Fibroblast of skin of back (primary cell): ENCODE results near the gene GPR25.

Experiments used
- DNase-seq: peaks from one replicate; pipeline ENCODE4 v3.0.0-alpha.2; 2013

The GPR25 gene

GRCh38 chr1:200873671-200874397, 1.1 kb downstream of the GPR25 start:
- no peak for DNase-seq

- no peak for DNase-seq
Observed at GRCh38 chr1:200874694-200875093, 1.9 kb downstream of the GPR25 start.

- no peak for DNase-seq
Observed at GRCh38 chr1:200875416-200875815, 2.6 kb downstream of the GPR25 start.

GRCh38 chr1:200877010-200877409, 4.2 kb downstream of the GPR25 start:
- no peak for DNase-seq

- DNase-seq, result no peak
Observed at GRCh38 chr1:200877839-200878551, 5.2 kb downstream of the GPR25 start.

- no peak for DNase-seq
Observed at GRCh38 chr1:200880212-200880611, 7.4 kb downstream of the GPR25 start.

GRCh38 chr1:200883118-200883517, 10.3 kb downstream of the GPR25 start:
- no peak for DNase-seq

GRCh38 chr1:200885623-200886402, 13.0 kb downstream of the GPR25 start:
- no peak for DNase-seq

GRCh38 chr1:200886594-200886993, 13.8 kb downstream of the GPR25 start:
- DNase-seq, result no peak

GRCh38 chr1:200887036-200887435, 14.3 kb downstream of the GPR25 start:
- no peak for DNase-seq

- no peak for DNase-seq
Observed at GRCh38 chr1:200887772-200888348, 15.1 kb downstream of the GPR25 start.

- DNase-seq, result no peak
Observed at GRCh38 chr1:200888349-200888838, 15.6 kb downstream of the GPR25 start.

- DNase-seq, result no peak
Observed at GRCh38 chr1:200889571-200889970, 16.8 kb downstream of the GPR25 start.

- DNase-seq, result no peak
Observed at GRCh38 chr1:200890027-200890426, 17.2 kb downstream of the GPR25 start.

- peak; percentile 69 for DNase-seq
Observed at GRCh38 chr1:200890818-200891773, 18.3 kb downstream of the GPR25 start.

GRCh38 chr1:200891774-200892157, 19.0 kb downstream of the GPR25 start:
- DNase-seq, result no peak

GRCh38 chr1:200892546-200892945, 19.8 kb downstream of the GPR25 start:
- DNase-seq, result no peak

GRCh38 chr1:200892958-200893357, 20.2 kb downstream of the GPR25 start:
- DNase-seq, result no peak

- no peak for DNase-seq
Observed at GRCh38 chr1:200893411-200893901, 20.7 kb downstream of the GPR25 start.

- no peak for DNase-seq
Observed at GRCh38 chr1:200894712-200895442, 22.1 kb downstream of the GPR25 start, which contains the start of gene INAVA. TSS of gene INAVA (plus strand) at chr1:200894900. CDS start at chr1:200898401, 3,501 bp downstream.

- DNase-seq, result no peak
Observed at GRCh38 chr1:200895443-200895789, 22.6 kb downstream of the GPR25 start.
